Measurements from ENCODE around the gene USP8.
"Not testable (repeated sequence)": the region's sequence is repeated elsewhere in the genome, so short reads cannot be mapped to it uniquely, and the experiment has no call there.

USP8 gene

GRCh38 chr15:50487287-50487686 is 63.1 kb downstream of the USP8 start:
- peak; percentile 60 for FAIRE-seq
- TF ChIP-seq SPI1 (IDR thresholded peaks at IDR 0.05; ENCODE audit: low read depth, low read length) (no peak), POU2F2 (IDR thresholded peaks at IDR 0.05; ENCODE audit: low read depth, low read length) (no peak), POLR2AphosphoS5 (IDR thresholded peaks at IDR 0.05; ENCODE audit: low read depth, low read length) (no peak), TAF1 (IDR thresholded peaks at IDR 0.05; ENCODE audit: low read depth, low read length) (no peak), PAX5 (IDR thresholded peaks at IDR 0.05; ENCODE audit: insufficient read depth, low read length, severe bottlenecking) (no peak), POLR2A (IDR thresholded peaks at IDR 0.05; ENCODE audit: low read depth, low read length) (no peak)

GRCh38 chr15:50493625-50494024 is 69.4 kb downstream of the USP8 start:
- FAIRE-seq (no peak), DNase-seq (ENCODE audit: insufficient read length, low spot score) (no peak)
- TF ChIP-seq TAF1 (IDR thresholded peaks at IDR 0.05; ENCODE audit: low read depth, low read length) (no peak), POLR2A (IDR thresholded peaks at IDR 0.05; ENCODE audit: low read depth, low read length) (no peak), POLR2AphosphoS5 (IDR thresholded peaks at IDR 0.05; ENCODE audit: low read depth, low read length) (no peak), SPI1 (IDR thresholded peaks at IDR 0.05; ENCODE audit: low read depth, low read length) (no peak), POU2F2 (IDR thresholded peaks at IDR 0.05; ENCODE audit: low read depth, low read length) (no peak), PAX5 (IDR thresholded peaks at IDR 0.05; ENCODE audit: insufficient read depth, low read length, severe bottlenecking) (no peak)

More at GRCh38 chr15:50487287-50487686, 63.1 kb downstream of the USP8 start:
- no peak for DNase-seq (ENCODE audit: insufficient read length, low spot score)

- DNase-seq (ENCODE audit: insufficient read length, low spot score); FAIRE-seq: not testable (repeated sequence)
These were observed 70.3 kb downstream of the USP8 start for GRCh38 chr15:50494547-50494946.

- TF ChIP-seq POLR2AphosphoS5 (IDR thresholded peaks at IDR 0.05; ENCODE audit: low read depth, low read length) (no peak), SPI1 (IDR thresholded peaks at IDR 0.05; ENCODE audit: low read depth, low read length) (no peak), POU2F2 (IDR thresholded peaks at IDR 0.05; ENCODE audit: low read depth, low read length) (no peak), POLR2A (IDR thresholded peaks at IDR 0.05; ENCODE audit: low read depth, low read length) (no peak), PAX5 (IDR thresholded peaks at IDR 0.05; ENCODE audit: insufficient read depth, low read length, severe bottlenecking) (no peak)
- FAIRE-seq (no peak), DNase-seq (ENCODE audit: insufficient read length, low spot score) (no peak)
These were observed 72.5 kb downstream of the USP8 start for GRCh38 chr15:50496692-50497091.

GRCh38 chr15:50500352-50500751 is 76.1 kb downstream of the USP8 start:
- TF ChIP-seq POLR2A (IDR thresholded peaks at IDR 0.05; ENCODE audit: low read depth, low read length) (no peak), PAX5 (IDR thresholded peaks at IDR 0.05; ENCODE audit: insufficient read depth, low read length, severe bottlenecking) (no peak), SPI1 (IDR thresholded peaks at IDR 0.05; ENCODE audit: low read depth, low read length) (no peak), POLR2AphosphoS5 (IDR thresholded peaks at IDR 0.05; ENCODE audit: low read depth, low read length) (no peak), POU2F2 (IDR thresholded peaks at IDR 0.05; ENCODE audit: low read depth, low read length) (no peak), TAF1 (IDR thresholded peaks at IDR 0.05; ENCODE audit: low read depth, low read length) (no peak)
- DNase-seq (ENCODE audit: insufficient read length, low spot score) (no peak), FAIRE-seq (no peak)

GRCh38 chr15:50501815-50502214 is 77.6 kb downstream of the USP8 start:
- FAIRE-seq (no peak), DNase-seq (ENCODE audit: insufficient read length, low spot score) (no peak)
- TF ChIP-seq SPI1 (IDR thresholded peaks at IDR 0.05; ENCODE audit: low read depth, low read length) = no peak
- TF ChIP-seq POLR2A (IDR thresholded peaks at IDR 0.05; ENCODE audit: low read depth, low read length) = no peak
- no peak for TF ChIP-seq POLR2AphosphoS5 (IDR thresholded peaks at IDR 0.05; ENCODE audit: low read depth, low read length)
- no peak for TF ChIP-seq TAF1 (IDR thresholded peaks at IDR 0.05; ENCODE audit: low read depth, low read length)
- TF ChIP-seq POU2F2 (IDR thresholded peaks at IDR 0.05; ENCODE audit: low read depth, low read length) = no peak
- TF ChIP-seq PAX5 (IDR thresholded peaks at IDR 0.05; ENCODE audit: insufficient read depth, low read length, severe bottlenecking) = no peak

GRCh38 chr15:50503144-50503543 is 78.9 kb downstream of the USP8 start:
- no peak for TF ChIP-seq SPI1 (IDR thresholded peaks at IDR 0.05; ENCODE audit: low read depth, low read length)
- TF ChIP-seq POLR2A (IDR thresholded peaks at IDR 0.05; ENCODE audit: low read depth, low read length) = no peak
- no peak for TF ChIP-seq TAF1 (IDR thresholded peaks at IDR 0.05; ENCODE audit: low read depth, low read length)
- TF ChIP-seq PAX5 (IDR thresholded peaks at IDR 0.05; ENCODE audit: insufficient read depth, low read length, severe bottlenecking) = no peak
- no peak for TF ChIP-seq POU2F2 (IDR thresholded peaks at IDR 0.05; ENCODE audit: low read depth, low read length)
- TF ChIP-seq POLR2AphosphoS5 (IDR thresholded peaks at IDR 0.05; ENCODE audit: low read depth, low read length) = no peak
- no peak for DNase-seq (ENCODE audit: insufficient read length, low spot score)
- no peak for FAIRE-seq

GRCh38 chr15:50505656-50506055 is 81.5 kb downstream of the USP8 start:
- FAIRE-seq = not testable (repeated sequence)

GRCh38 chr15:50506121-50506520 is 81.9 kb downstream of the USP8 start:
- no peak for FAIRE-seq
- DNase-seq (ENCODE audit: insufficient read length, low spot score) = no peak
- TF ChIP-seq POLR2AphosphoS5 (IDR thresholded peaks at IDR 0.05; ENCODE audit: low read depth, low read length) = no peak
- TF ChIP-seq SPI1 (IDR thresholded peaks at IDR 0.05; ENCODE audit: low read depth, low read length) = no peak
- TF ChIP-seq POLR2A (IDR thresholded peaks at IDR 0.05; ENCODE audit: low read depth, low read length) = no peak
- TF ChIP-seq POU2F2 (IDR thresholded peaks at IDR 0.05; ENCODE audit: low read depth, low read length) = no peak
- no peak for TF ChIP-seq PAX5 (IDR thresholded peaks at IDR 0.05; ENCODE audit: insufficient read depth, low read length, severe bottlenecking)
- no peak for TF ChIP-seq TAF1 (IDR thresholded peaks at IDR 0.05; ENCODE audit: low read depth, low read length)

More at GRCh38 chr15:50505656-50506055, 81.5 kb downstream of the USP8 start:
- not testable (repeated sequence) for DNase-seq (ENCODE audit: insufficient read length, low spot score)

GRCh38 chr15:50513001-50513400 is 88.8 kb downstream of the USP8 start:
- FAIRE-seq (no peak), DNase-seq (ENCODE audit: insufficient read length, low spot score) (no peak)
- TF ChIP-seq POLR2AphosphoS5 (IDR thresholded peaks at IDR 0.05; ENCODE audit: low read depth, low read length) (no peak), SPI1 (IDR thresholded peaks at IDR 0.05; ENCODE audit: low read depth, low read length) (no peak), TAF1 (IDR thresholded peaks at IDR 0.05; ENCODE audit: low read depth, low read length) (no peak), POLR2A (IDR thresholded peaks at IDR 0.05; ENCODE audit: low read depth, low read length) (no peak), POU2F2 (IDR thresholded peaks at IDR 0.05; ENCODE audit: low read depth, low read length) (no peak), PAX5 (IDR thresholded peaks at IDR 0.05; ENCODE audit: insufficient read depth, low read length, severe bottlenecking) (no peak)
